CD14-positive monocyte (primary cell): ENCODE data around the gene SFMBT2. TPM values are rescaled to one million over a fixed set of nuclear protein-coding genes. Genes with fewer than 3 reads are reported as not detected.

Experiments
- DNase-seq, 3 donors: peaks; one replicate each; pipeline ENCODE4 v3.0.0-alpha.2; 2011 to 2022
- H2AFZ ChIP-seq: 2 replicates; pipeline ENCODE4 v1.6.0; 2012; ENCODE audit warnings: mild to moderate bottlenecking, low read depth, low read length, inconsistent platforms; ENCODE audit not compliant: insufficient read depth, poor library complexity, severe bottlenecking
- H3K27ac ChIP-seq, 2 donors: 1 replicate in 1 of 2; 2 replicates in 1 of 2; pipeline ENCODE4 v1.5.1; 2012 to 2013; ENCODE audit warnings: low read length in 2 of 2, control low read depth in 1 of 2, inconsistent platforms in 1 of 2, low read depth in 1 of 2, mild to moderate bottlenecking in 1 of 2
- H3K27me3 ChIP-seq, 2 donors: one replicate each; pipeline versions ENCODE4 v1.6.0 to v1.6.1; 2011 to 2013; ENCODE audit warnings: low read length in 2 of 2; ENCODE audit not compliant: control insufficient read depth in 2 of 2, insufficient read depth in 2 of 2
- H3K36me3 ChIP-seq, 2 donors: replicated peaks in 1 of 2; 1 replicate in 1 of 2; 2 replicates in 1 of 2; pipeline versions ENCODE4 v1.5.1 to v1.6.1; 2012 to 2013; ENCODE audit warnings: low read length in 2 of 2, control low read depth in 1 of 2, inconsistent platforms in 1 of 2, mild to moderate bottlenecking in 1 of 2; ENCODE audit not compliant: insufficient read depth in 2 of 2, control insufficient read depth in 1 of 2
- H3K4me1 ChIP-seq, 2 donors: 1 replicate in 1 of 2; 2 replicates in 1 of 2; pipeline versions ENCODE4 v1.5.1 to v1.6.1; 2012 to 2013; ENCODE audit warnings: low read length in 2 of 2, control low read depth in 1 of 2, inconsistent platforms in 1 of 2, mild to moderate bottlenecking in 1 of 2, moderate library complexity in 1 of 2; ENCODE audit not compliant: insufficient read depth in 2 of 2, control insufficient read depth in 1 of 2
- H3K4me2 ChIP-seq: replicated peaks from 2 replicates; pipeline ENCODE3; 2012; ENCODE audit warnings: low read length, moderate library complexity, mild to moderate bottlenecking; ENCODE audit not compliant: poor library complexity, severe bottlenecking; ENCODE audit errors: extremely low read depth
- H3K4me3 ChIP-seq, 3 experiments: fragments of 200-600 bp in 1 of 3; sonication (generic) in 1 of 3; replicated peaks in 1 of 3; 1 replicate in 2 of 3; 2 replicates in 1 of 3; pipeline ENCODE4 v1.5.1; 2011 to 2013; ENCODE audit warnings: low read length in 3 of 3, mild to moderate bottlenecking in 3 of 3, control low read depth in 2 of 3, low read depth in 2 of 3, inconsistent platforms in 1 of 3, moderate library complexity in 1 of 3
- H3K79me2 ChIP-seq: 2 replicates; pipeline ENCODE4 v1.6.0; 2012; ENCODE audit warnings: mild to moderate bottlenecking, control low read depth, inconsistent platforms, low read length, moderate library complexity; ENCODE audit not compliant: insufficient read depth
- H3K9ac ChIP-seq: 2 replicates; pipeline ENCODE4 v1.6.0; 2017; ENCODE audit warnings: low read length, mild to moderate bottlenecking; ENCODE audit not compliant: insufficient read depth, poor library complexity, severe bottlenecking
- H3K9me3 ChIP-seq, 2 donors: replicated peaks in 1 of 2; 1 replicate in 1 of 2; 2 replicates in 1 of 2; pipeline versions ENCODE4 v1.5.1 to v1.6.1; 2012 to 2013; ENCODE audit warnings: low read length in 2 of 2, control low read depth in 1 of 2; ENCODE audit not compliant: control insufficient read depth in 1 of 2, insufficient read depth in 1 of 2
- H4K20me1 ChIP-seq: 2 replicates; pipeline ENCODE4 v1.6.0; 2012; ENCODE audit warnings: mild to moderate bottlenecking, low read length, control low read depth, moderate library complexity; ENCODE audit not compliant: insufficient read depth
- H3K27ac Mint-ChIP-seq, 7 donors: one replicate each; pipeline ENCODE4 v1.8.0; 2020; ENCODE audit warnings: mild to moderate bottlenecking in 7 of 7, mixed read lengths in 7 of 7, moderate library complexity in 6 of 7, inconsistent platforms in 2 of 7
- H3K27me3 Mint-ChIP-seq, 3 donors: one replicate each; pipeline ENCODE4 v1.8.0; 2021 to 2022; ENCODE audit warnings: low read depth in 3 of 3, mild to moderate bottlenecking in 3 of 3, mixed read lengths in 3 of 3, moderate library complexity in 3 of 3, inconsistent platforms in 1 of 3
- H3K36me3 Mint-ChIP-seq, 2 donors: one replicate each; pipeline ENCODE4 v1.8.0; 2020; ENCODE audit warnings: mixed read lengths in 2 of 2, inconsistent platforms in 1 of 2, mild to moderate bottlenecking in 1 of 2
- H3K4me1 Mint-ChIP-seq: one replicate; pipeline ENCODE4 v1.8.0; 2020; ENCODE audit warnings: mild to moderate bottlenecking, mixed read lengths
- H3K4me3 Mint-ChIP-seq, 2 donors: one replicate each; pipeline ENCODE4 v1.8.0; 2020; ENCODE audit warnings: mild to moderate bottlenecking in 2 of 2, mixed read lengths in 2 of 2, moderate library complexity in 1 of 2
- H3K9me3 Mint-ChIP-seq, 7 donors: one replicate each; pipeline ENCODE4 v1.8.0; 2020 to 2022; ENCODE audit warnings: mixed read lengths in 7 of 7, mild to moderate bottlenecking in 6 of 7, moderate library complexity in 6 of 7, inconsistent platforms in 2 of 7
- WGBS: methylation state at CpG from one replicate; pipeline ENCODE4 v1.1.5; 2013; ENCODE audit warnings: missing lambda C conversion rate; ENCODE audit not compliant: insufficient coverage; 5-methylcytosine and 5-hydroxymethylcytosine counted together
- intact Hi-C, 2 donors: fragments of 100-400 bp; cut with micrococcal nuclease; formaldehyde crosslinking; loops; one replicate each; pipeline versions ENCODE4 v1.15.0 to v1.15.1; 2023
- polyA plus RNA-seq, 3 donors: library from polyadenylated mRNA; depleted of rRNA in 1 of 3; unstranded in 2 of 3; stranded (reverse) in 1 of 3; fragments of 300-500 nt in 2 of 3; fragments of >200 nt in 1 of 3; fragmentation: Illumina TruSeq in 2 of 3; gene quantifications; 1 replicate in 2 of 3; 2 replicates in 1 of 3; pipeline ENCODE4 v1.2.3, GENCODE V29; 2012 to 2021
- TF ChIP-seq, protein P1 (sequence below): fragments of 200-600 bp; IDR thresholded peaks from one replicate; pipeline ENCODE4 v1.8.0; 2022; ENCODE audit warnings: antibody characterized with exemption, mild to moderate bottlenecking

The SFMBT2 gene
- polyA plus RNA-seq, 3 donors = 0.53 to 10.9 (median 1.6) TPM

DNA sequence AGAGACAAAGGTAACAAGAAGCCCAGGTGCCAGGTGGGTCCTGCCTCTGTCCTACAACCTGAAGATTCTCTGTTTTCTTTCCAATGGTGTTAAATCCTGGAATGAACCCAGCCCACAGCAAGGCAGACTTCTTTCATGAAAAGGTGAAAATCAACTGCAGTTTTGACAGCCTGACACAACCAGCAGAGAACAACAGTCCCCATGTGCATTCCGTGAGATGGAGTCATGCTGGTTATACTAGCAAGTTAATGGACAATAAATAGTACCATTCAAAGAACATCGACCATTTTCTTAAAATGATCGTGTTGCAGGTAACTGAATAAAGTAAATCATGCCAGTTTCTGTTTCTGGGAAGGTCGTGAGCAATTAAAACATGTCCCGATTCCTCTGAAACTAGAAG is 131.5 kb downstream of the SFMBT2 start:
- TF ChIP-seq, protein P1, sequence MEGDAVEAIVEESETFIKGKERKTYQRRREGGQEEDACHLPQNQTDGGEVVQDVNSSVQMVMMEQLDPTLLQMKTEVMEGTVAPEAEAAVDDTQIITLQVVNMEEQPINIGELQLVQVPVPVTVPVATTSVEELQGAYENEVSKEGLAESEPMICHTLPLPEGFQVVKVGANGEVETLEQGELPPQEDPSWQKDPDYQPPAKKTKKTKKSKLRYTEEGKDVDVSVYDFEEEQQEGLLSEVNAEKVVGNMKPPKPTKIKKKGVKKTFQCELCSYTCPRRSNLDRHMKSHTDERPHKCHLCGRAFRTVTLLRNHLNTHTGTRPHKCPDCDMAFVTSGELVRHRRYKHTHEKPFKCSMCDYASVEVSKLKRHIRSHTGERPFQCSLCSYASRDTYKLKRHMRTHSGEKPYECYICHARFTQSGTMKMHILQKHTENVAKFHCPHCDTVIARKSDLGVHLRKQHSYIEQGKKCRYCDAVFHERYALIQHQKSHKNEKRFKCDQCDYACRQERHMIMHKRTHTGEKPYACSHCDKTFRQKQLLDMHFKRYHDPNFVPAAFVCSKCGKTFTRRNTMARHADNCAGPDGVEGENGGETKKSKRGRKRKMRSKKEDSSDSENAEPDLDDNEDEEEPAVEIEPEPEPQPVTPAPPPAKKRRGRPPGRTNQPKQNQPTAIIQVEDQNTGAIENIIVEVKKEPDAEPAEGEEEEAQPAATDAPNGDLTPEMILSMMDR = no peak
- intact Hi-C loops = no loop called here
- H3K4me2 ChIP-seq = no peak overlapping the region
- no peak for DNase-seq
- H4K20me1 ChIP-seq = no peaks in the 10 kb centered on the region
- no peak overlapping the region for H2AFZ ChIP-seq
- peaks cover 0 to 2% (median 0%) of the 10 kb centered on the region in 7 donors for H3K9me3 Mint-ChIP-seq
- H3K4me3 Mint-ChIP-seq = no peak overlapping the region
- H3K79me2 ChIP-seq = peaks cover 4% of the 10 kb centered on the region
- H3K27ac ChIP-seq = no peak overlapping the region
- H3K36me3 ChIP-seq = peaks cover 0 to 8% of the 10 kb centered on the region in 2 donors
- no peaks in the 10 kb centered on the region for H3K9me3 ChIP-seq
- peaks cover 15% of the 10 kb centered on the region for H3K4me1 Mint-ChIP-seq
- H3K27me3 ChIP-seq = no peaks in the 10 kb centered on the region
- H3K36me3 Mint-ChIP-seq = peaks cover 15 to 35% of the 10 kb centered on the region in 2 donors
- no peak overlapping the region for H3K9ac ChIP-seq
- 100% methylated on average over 3 of the region's 5 CpGs for WGBS
- H3K4me1 ChIP-seq = peaks cover 0 to 6% of the 10 kb centered on the region in 2 donors
- no peak overlapping the region for H3K4me3 ChIP-seq
- H3K27me3 Mint-ChIP-seq = peaks cover 0 to 2% (median 1%) of the 10 kb centered on the region in 3 donors
- peak overlapping the region in 2 of 7 donors; percentile 24 to 61 for H3K27ac Mint-ChIP-seq

DNA sequence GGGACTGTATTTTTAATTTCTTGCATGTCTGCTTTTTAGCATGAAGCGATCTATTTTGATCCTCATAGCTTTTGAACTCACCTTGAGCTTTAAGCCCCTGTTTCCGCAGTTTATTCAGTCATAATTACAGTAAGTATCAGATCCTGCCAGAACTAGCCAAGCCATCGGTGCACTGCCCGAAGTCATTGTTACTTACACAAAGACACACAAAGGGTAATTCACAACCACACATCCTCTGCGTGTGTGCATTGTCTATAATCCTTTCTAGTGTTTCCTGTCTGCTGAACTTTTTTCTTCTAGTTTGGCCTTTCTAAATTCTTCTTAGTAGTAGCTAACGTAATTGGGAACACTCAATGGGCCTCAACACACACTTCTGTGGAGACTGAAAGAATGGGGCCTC is 133.0 kb downstream of the SFMBT2 start:
- peaks cover 17% of the 10 kb centered on the region for H3K4me1 Mint-ChIP-seq
- Histone ChIP-seq H3K27me3 (no peaks in the 10 kb centered on the region), H3K4me3 (no peak overlapping the region), H3K27ac (no peak overlapping the region), H3K36me3 (peaks cover 0 to 8% of the 10 kb centered on the region in 2 donors), H3K9ac (no peak overlapping the region), H2AFZ (no peak overlapping the region), H3K79me2 (no peaks in the 10 kb centered on the region), H3K4me1 (peaks cover 0 to 10% of the 10 kb centered on the region in 2 donors), H3K9me3 (no peaks in the 10 kb centered on the region), H3K4me2 (no peak overlapping the region), H4K20me1 (no peaks in the 10 kb centered on the region)
- peaks cover 0 to 2% (median 0%) of the 10 kb centered on the region in 7 donors for H3K9me3 Mint-ChIP-seq
- peak overlapping the region in 1 of 7 donors; percentile 25 for H3K27ac Mint-ChIP-seq
- intact Hi-C loops = no loop called here
- WGBS = 99% methylated on average over 6 of the region's 6 CpGs
- peaks cover 0 to 2% (median 0%) of the 10 kb centered on the region in 3 donors for H3K27me3 Mint-ChIP-seq
- DNase-seq = no peak
- H3K36me3 Mint-ChIP-seq = peaks cover 12 to 40% of the 10 kb centered on the region in 2 donors
- TF ChIP-seq, protein P1 = no peak
- no peak overlapping the region for H3K4me3 Mint-ChIP-seq
